ENCODE results near the gene WDR43.

Gene WDR43

GRCh38 chr2:28894470-28895188, at the start of gene WDR43:
WDR43 (plus strand) TSS chr2:28894667; CDS start chr2:28894699, 32 bp downstream.
- peak; percentile 97 for DNase-seq (ENCODE audit: low read depth)

DNA sequence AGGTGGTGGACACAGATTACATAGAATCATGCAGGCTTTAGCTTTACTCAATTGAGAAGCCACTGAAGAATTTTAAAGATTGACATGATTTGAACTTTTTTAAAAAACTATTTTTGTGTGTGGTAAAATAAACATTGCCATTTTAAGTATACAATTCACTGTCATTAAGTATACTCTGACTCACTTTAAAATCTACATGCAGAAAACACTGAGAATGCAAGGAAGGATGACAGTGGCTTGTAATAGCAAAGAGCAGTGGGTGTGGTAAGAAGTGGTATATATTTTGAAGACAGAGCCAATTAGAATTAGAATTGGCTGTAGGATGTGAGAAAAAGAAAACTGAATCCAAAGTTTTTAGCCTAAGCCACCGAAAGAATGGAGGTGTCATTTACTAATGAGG, 39.3 kb upstream of the WDR43 start:
- no peak for DNase-seq (ENCODE audit: low read depth)

GRCh38 chr2:28855977-28856376, 38.5 kb upstream of the WDR43 start:
- no peak for DNase-seq (ENCODE audit: low read depth)

DNA sequence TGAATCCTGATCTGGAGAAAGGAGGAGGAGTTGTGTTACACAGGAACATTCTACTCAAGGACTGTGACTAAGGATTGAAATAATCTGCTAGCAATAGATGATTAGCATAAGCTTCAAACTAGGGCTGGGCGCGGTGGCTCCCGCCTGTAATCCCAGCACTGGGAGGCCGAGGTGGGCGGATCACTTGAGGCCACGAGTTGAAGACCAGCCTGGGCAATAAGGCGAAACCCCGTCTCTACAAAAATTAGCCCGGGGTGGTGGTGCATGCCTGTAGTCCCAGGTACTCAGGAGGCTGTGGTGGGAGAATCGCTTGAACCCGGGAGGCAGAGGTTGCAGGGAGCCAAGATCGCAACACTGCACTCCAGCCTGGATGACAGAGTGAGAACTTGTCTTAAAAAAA, 25.9 kb upstream of the WDR43 start:
- DNase-seq (ENCODE audit: low read depth), result no peak

- no peak for DNase-seq (ENCODE audit: low read depth)
Observed at GRCh38 chr2:28869494-28870145, 24.8 kb upstream of the WDR43 start.

GRCh38 chr2:28870146-28870891, 24.1 kb upstream of the WDR43 start, which contains the start of gene TRMT61B:
TRMT61B (minus strand) TSS chr2:28870309; CDS start chr2:28870277, 32 bp downstream.
- DNase-seq (ENCODE audit: low read depth), result peak; percentile 96

- DNase-seq (ENCODE audit: low read depth), result no peak
Observed at GRCh38 chr2:28871620-28872019, 22.8 kb upstream of the WDR43 start.

- DNase-seq (ENCODE audit: low read depth), result no peak
Observed at GRCh38 chr2:28880193-28880592, 14.3 kb upstream of the WDR43 start.

DNA sequence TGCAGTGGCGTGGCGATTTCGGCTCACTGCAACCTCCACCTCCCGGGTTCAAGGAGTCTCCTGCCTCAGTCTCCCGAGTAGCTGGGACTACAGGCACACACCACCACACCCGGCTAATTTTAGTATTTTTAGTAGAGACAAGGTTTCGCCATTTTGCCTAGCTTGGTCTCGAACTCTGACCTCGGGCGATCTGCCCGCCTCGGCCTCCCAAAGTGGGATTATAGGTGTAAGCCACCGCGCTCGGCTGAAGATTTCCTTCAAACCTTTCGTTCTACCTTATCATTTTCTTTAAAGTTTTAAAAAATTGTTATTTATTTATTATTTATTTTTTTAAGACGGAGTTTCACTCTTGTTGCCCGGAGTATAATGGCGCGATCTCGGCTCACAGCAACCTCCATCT, 979 bp upstream of the WDR43 start:
- DNase-seq (ENCODE audit: low read depth), result no peak

DNA sequence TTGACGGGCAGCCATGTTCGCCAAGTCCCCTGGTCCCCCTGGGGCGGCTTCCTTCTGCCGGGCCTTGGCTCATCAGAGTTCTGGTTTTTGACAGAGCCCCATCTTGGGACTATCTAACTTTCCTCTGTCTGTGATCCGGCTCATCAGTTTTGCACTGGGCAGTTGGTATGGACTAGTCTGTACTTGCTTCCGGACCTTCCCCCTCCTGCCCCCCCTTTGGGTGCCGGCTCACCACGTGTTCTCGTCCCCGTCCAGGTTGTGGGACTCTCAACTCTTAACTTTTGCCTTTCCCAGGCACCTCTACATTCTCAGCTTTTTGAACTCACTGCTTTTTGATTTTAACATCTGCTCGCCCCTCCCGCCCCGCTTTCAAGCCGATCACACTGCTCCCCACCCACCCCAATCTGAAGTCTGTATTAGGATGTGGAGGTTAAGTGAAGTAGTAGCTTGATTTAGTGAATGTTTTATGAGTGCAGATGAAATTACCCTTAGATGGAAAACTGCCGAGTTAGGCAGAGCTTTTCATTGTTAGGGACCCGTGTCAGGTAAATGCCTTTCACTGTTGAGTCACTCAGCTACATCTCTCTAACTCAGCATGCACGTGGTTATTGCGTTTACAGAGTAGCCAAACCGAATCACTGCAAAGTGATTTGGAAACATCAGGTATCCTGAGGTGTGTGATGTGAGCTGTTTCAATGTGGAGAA, 874 bp downstream of the WDR43 start:
- DNase-seq (ENCODE audit: low read depth), result peak; percentile 6

- DNase-seq (ENCODE audit: low read depth), result no peak
Observed at GRCh38 chr2:28896906-28897305, 2.4 kb downstream of the WDR43 start.

DNA sequence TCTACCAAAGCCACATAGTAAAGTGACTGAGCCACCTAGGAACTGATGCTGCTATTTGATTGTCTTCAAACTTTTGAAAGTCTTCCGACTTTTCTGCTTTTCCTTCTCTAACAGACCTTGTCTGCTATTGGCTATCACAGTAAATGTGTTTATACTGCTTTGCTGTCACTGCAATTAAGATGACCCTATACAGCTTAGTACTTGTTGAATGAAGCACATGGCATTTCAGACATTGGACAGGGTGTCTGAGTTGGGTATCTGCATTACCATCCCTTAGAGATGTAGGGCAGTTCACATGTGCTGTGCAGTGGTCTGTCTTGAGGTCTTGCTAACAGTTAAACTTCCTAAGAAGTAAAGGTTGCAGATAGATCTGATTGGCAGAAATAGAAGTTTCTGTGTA, 3.6 kb downstream of the WDR43 start:
- no peak for DNase-seq (ENCODE audit: low read depth)

GRCh38 chr2:28901202-28901601, 6.7 kb downstream of the WDR43 start:
- DNase-seq (ENCODE audit: low read depth), result no peak

DNA sequence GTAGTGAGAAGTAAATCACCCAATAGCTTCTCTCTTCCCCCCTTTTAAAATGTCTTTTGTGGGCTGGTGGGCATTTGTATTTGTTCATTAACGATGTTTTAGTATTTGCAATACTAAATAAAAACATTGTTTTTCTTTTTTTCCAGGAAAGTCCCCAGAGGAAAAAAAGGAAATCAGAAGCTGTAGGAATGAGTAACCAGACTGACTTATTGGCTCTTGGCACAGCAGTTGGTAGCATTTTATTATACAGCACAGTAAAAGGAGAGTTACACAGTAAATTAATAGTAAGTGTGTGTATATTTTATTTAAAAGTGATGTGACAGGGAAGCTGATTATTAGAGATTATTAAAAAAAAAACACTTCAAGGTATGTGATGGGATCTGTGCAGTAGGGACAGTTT, 7.4 kb downstream of the WDR43 start:
- no peak for DNase-seq (ENCODE audit: low read depth)

DNA sequence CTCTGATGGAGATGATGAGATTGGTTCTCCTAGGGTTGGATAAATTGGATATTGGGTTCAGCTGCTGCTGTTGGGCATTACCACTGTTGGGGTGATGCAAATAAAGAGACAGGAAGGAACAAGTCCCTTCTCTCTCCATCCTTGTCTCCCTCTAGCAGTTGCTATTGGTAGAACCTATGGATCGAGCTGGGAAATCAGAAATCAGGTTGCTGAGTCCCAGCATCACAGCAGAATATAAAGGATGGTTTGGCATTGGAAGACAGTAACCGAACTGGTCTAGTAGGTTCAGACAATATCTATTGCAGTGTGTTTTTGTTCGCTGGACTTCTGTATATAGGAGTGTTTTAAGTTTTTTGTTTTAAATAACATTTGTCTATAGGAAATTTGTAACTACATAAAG, 8.1 kb downstream of the WDR43 start:
- no peak for DNase-seq (ENCODE audit: low read depth)

DNA sequence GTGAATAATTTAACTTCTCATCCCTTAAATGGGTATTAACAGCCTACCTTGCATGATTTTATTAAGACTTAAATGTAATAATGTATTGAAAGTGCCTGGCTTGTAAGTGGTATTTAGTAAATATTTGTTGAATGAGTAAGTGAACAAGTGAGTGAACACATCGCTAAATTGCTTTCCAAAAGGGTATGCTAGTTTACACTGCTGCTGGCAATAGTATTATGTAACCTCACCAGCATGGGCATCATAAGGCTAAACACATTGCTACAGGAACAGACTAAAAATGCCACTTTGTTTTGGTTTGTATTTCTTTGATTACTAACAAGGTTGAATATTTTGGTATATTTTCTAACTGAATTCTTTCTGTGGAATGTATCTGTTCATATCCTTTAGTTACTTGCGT, 9.8 kb downstream of the WDR43 start:
- no peak for DNase-seq (ENCODE audit: low read depth)

DNA sequence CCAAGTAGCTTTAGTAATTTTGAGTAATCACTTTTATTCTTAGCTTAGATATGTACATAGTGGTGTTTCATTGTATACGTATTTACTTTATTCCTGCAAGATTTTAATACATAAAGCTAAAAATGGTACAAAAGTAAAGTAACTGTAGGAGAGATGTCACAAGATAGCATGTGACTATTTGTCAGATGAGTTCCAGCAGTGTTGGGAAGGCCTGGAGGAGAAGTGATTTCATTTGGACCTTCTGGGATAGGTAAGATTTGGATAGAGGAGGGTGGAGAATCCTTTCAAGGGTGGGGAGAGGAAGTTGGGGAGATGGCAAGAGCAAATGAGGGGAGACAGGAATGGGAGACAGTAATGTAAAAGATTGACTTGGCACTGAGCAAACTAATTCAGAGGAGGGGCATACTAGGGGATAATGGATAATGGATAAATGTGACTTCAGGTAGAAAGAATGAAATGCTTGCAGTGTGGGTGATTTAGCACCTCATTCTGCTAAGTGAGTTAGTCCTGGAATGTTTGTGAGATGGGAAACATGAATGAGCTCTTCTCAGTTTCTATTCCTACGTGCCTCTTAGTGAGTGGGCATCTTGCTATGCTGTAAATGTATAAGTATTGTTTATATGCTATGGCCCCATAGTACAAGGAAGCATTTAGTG, 10.5 kb downstream of the WDR43 start:
- no peak for DNase-seq (ENCODE audit: low read depth)

DNA sequence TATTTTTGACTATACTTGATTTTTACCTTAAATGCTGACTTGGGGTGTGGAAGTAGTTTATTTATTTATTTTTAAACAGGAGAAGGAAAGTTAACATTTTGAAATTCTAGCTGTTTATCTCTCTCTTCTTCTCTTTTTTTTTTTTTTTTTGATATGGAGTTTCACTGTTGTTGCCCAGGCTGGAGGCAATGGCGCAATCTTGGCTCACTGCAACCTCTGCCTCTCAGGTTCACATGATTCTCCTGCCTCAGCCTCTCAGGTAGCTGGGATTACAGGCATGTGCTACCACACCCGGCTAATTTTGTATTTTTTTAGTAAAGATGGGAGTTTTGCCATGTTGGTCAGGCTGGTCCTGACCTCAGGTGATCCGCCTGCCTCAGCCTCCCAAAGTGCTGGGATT, 11.1 kb downstream of the WDR43 start:
- no peak for DNase-seq (ENCODE audit: low read depth)

GRCh38 chr2:28906376-28906775, 11.9 kb downstream of the WDR43 start:
- DNase-seq (ENCODE audit: low read depth), result no peak

- DNase-seq (ENCODE audit: low read depth), result no peak
Observed at GRCh38 chr2:28906821-28907220, 12.4 kb downstream of the WDR43 start.

GRCh38 chr2:28908172-28908571, 13.7 kb downstream of the WDR43 start:
- no peak for DNase-seq (ENCODE audit: low read depth)

Measured in stimulated activated CD8-positive, alpha-beta memory T cell treated with anti-CD3 and anti-CD28 coated beads, Interleukin-12 subunit alpha, Interleukin-12 subunit beta, amount 100 ng/mL, for 1 hour (primary cell).